HepG2 (cell line): Measurements from ENCODE around the gene CPEB4. TPM values are rescaled to one million over a fixed set of nuclear protein-coding genes. Genes with fewer than 3 reads are reported as not detected.

ENCODE experiments used
- ATAC-seq: fragments of 200-7000 bp; cut with Tn5 transposase; 3 replicates; pipeline ENCODE4 v1.9.1; 2020; ENCODE audit warnings: mild to moderate bottlenecking, moderate library complexity
- BruUV-seq: library from RNA; stranded (reverse); fragments of 400-500 nt; replicated peaks from 2 replicates; lab custom pipeline; 2021; lab: Mats Ljungman, UMichigan
- CTCF ChIA-PET: fragments of 300-600 bp; formaldehyde crosslinking; extraction: SDS; loops from one replicate; lab custom pipeline; 2021; ENCODE audit warnings: low total read pairs, inconsistent platforms, low intra/inter-chr PET ratio; lab: Yijun Ruan, JAX
- POLR2A ChIA-PET: fragments of 350-600 bp; sonication (Branson Sonifier 250); formaldehyde crosslinking; loops from one replicate; lab custom pipeline; 2020; ENCODE audit warnings: antibody characterized with exemption, inconsistent platforms; lab: Yijun Ruan, JAX
- DNase-seq: peaks from one replicate; pipeline ENCODE4 v3.0.0-alpha.2; 2015; ENCODE audit warnings: low spot score
- FAIRE-seq: peaks from 3 replicates; lab custom pipeline; 2011; peaks lifted over from hg19 to GRCh38; lab: Jason Lieb, UNC
- H2AFZ ChIP-seq: one replicate; pipeline ENCODE4 v1.6.1; 2011; ENCODE audit warnings: low read length, inconsistent platforms
- H3K27ac ChIP-seq: fragments of 300-600 bp; 3 replicates; pipeline ENCODE4 v1.8.0; 2011; ENCODE audit warnings: mixed run types, mild to moderate bottlenecking, mixed read lengths, low read length, inconsistent platforms; ENCODE audit not compliant: insufficient read depth; ENCODE audit errors: extremely low read length
- H3K27me3 ChIP-seq, 2 experiments: fragments of 200-600 bp in 1 of 2; 2 replicates in 1 of 2; 3 replicates in 1 of 2; pipeline versions ENCODE4 v1.6.0 to v1.8.0; 2011; ENCODE audit warnings: low read length in 2 of 2, mild to moderate bottlenecking in 2 of 2, moderate library complexity in 2 of 2, inconsistent platforms in 1 of 2; ENCODE audit not compliant: insufficient read depth in 2 of 2, control insufficient read depth in 1 of 2
- H3K36me3 ChIP-seq, 2 experiments: fragments of 200-600 bp in 1 of 2; replicated peaks in 1 of 2; 2 replicates in 1 of 2; 3 replicates in 1 of 2; pipeline versions ENCODE4 v1.5.1 to v1.8.0; 2011; ENCODE audit warnings: low read length in 2 of 2, inconsistent platforms in 1 of 2; ENCODE audit not compliant: insufficient read depth in 2 of 2, control insufficient read depth in 1 of 2
- H3K4me1 ChIP-seq: 2 replicates; pipeline ENCODE4 v1.5.1; 2012; ENCODE audit warnings: low read length, inconsistent platforms; ENCODE audit not compliant: insufficient read depth
- H3K4me2 ChIP-seq: 2 replicates; pipeline ENCODE4 v1.6.0; 2011; ENCODE audit warnings: low read depth, low read length, inconsistent platforms
- H3K4me3 ChIP-seq, 3 experiments: fragments of 200-600 bp in 1 of 3; sonication (generic), shearing (Covaris generic) in 1 of 3; replicated peaks in 1 of 3; 2 replicates each; pipeline ENCODE4 v1.5.1; 2011 to 2016; ENCODE audit warnings: low read length in 3 of 3, inconsistent platforms in 2 of 3, low read depth in 2 of 3, mild to moderate bottlenecking in 2 of 3, control low read depth in 1 of 3, mixed read lengths in 1 of 3; ENCODE audit not compliant: insufficient read depth in 1 of 3
- H3K79me2 ChIP-seq: one replicate; pipeline ENCODE4 v1.6.1; 2011; ENCODE audit warnings: low read length, inconsistent platforms; ENCODE audit not compliant: insufficient read depth
- H3K9ac ChIP-seq: 2 replicates; pipeline ENCODE4 v1.6.0; 2011; ENCODE audit warnings: mild to moderate bottlenecking, low read depth, low read length, inconsistent platforms; ENCODE audit not compliant: insufficient read depth
- H3K9me3 ChIP-seq: 2 replicates; pipeline ENCODE4 v1.5.1; 2012; ENCODE audit warnings: mild to moderate bottlenecking, low read length
- H4K20me1 ChIP-seq: 2 replicates; pipeline ENCODE4 v1.6.0; 2011; ENCODE audit warnings: inconsistent platforms, mild to moderate bottlenecking, low read length, moderate library complexity; ENCODE audit not compliant: insufficient read depth
- AHR ChIP-seq: IDR thresholded peaks from 2 replicates; pipeline ENCODE4 v1.6.1; 2018; ENCODE audit warnings: missing genetic modification reagents, missing compliant biosample characterization
- ATF1 ChIP-seq: IDR thresholded peaks from 2 replicates; pipeline ENCODE4 v1.6.1; 2016; ENCODE audit warnings: mild to moderate bottlenecking, control low read depth
- HMGA1 ChIP-seq: sonication (generic); formaldehyde crosslinking; conservative IDR thresholded peaks from 2 replicates; pipeline ENCODE4 v1.4.0; 2020; ENCODE audit warnings: missing genetic modification reagents
- SP1 ChIP-seq, 2 experiments: fragments of 450-650 bp in 1 of 2; sonication (generic) in 1 of 2; formaldehyde crosslinking in 1 of 2; IDR thresholded peaks; 2 replicates each; pipeline versions ENCODE4 v1.4.0 to v1.6.1; 2016 to 2020; ENCODE audit warnings: missing genetic modification reagents in 1 of 2
- TSC22D2 ChIP-seq: sonication (generic); formaldehyde crosslinking; IDR thresholded peaks from 2 replicates; pipeline ENCODE4 v1.5.1; 2020; ENCODE audit warnings: missing genetic modification reagents, mild to moderate bottlenecking, borderline replicate concordance
- ZBTB4 ChIP-seq: sonication (generic); formaldehyde crosslinking; IDR thresholded peaks from 2 replicates; pipeline ENCODE4 v1.4.0; 2020; ENCODE audit warnings: missing genetic modification reagents, mild to moderate bottlenecking, borderline replicate concordance
- ZBTB7B ChIP-seq: sonication (generic); formaldehyde crosslinking; IDR thresholded peaks from 2 replicates; pipeline ENCODE4 v1.4.0; 2020; ENCODE audit warnings: missing genetic modification reagents
- ZFP82 ChIP-seq: sonication (generic); formaldehyde crosslinking; IDR thresholded peaks from 2 replicates; pipeline ENCODE4 v1.5.1; 2020; ENCODE audit warnings: mild to moderate bottlenecking, missing genetic modification reagents, borderline replicate concordance
- ZNF576 ChIP-seq: sonication (generic); formaldehyde crosslinking; IDR thresholded peaks from 2 replicates; pipeline ENCODE4 v1.4.0; 2020; ENCODE audit warnings: mild to moderate bottlenecking, missing genetic modification reagents
- WGBS: methylation state at CpG from one replicate; pipeline ENCODE4 v1.1.6; 2017; ENCODE audit warnings: low lambda C conversion rate; 5-methylcytosine and 5-hydroxymethylcytosine counted together
- in situ Hi-C: cut with HindIII; loops from 2 replicates; pipeline ENCODE4 v1.10.0; 2017; ENCODE audit warnings: low pct_unique_long_range_greater_than_20kb; ENCODE audit not compliant: extremely low pct_ligation_motif_present
- intact Hi-C: fragments of 100-400 bp; cut with micrococcal nuclease; formaldehyde crosslinking; loops from one replicate; pipeline ENCODE4 v1.10.0; 2022; ENCODE audit not compliant: unreplicated experiment
- polyA plus RNA-seq, 8 experiments: library from polyadenylated mRNA; depleted of rRNA in 3 of 8; stranded (reverse) in 7 of 8; unstranded in 1 of 8; fragments of >200 nt; fragmentation: Illumina TruSeq in 4 of 8; extraction: Trizol in 4 of 8; gene quantifications; 2 replicates each; pipeline versions ENCODE4 v1.2.1 to v1.2.3, GENCODE V29; 2011 to 2016; ENCODE audit warnings: low read depth in 4 of 8, missing spikeins in 1 of 8, mixed read lengths in 1 of 8; ENCODE audit not compliant: insufficient read depth in 1 of 8
- total RNA-seq, 5 experiments: library from RNA; depleted of rRNA; stranded (reverse); fragments of >200 nt; fragmentation: Illumina TruSeq; extraction: Trizol; gene quantifications; 2 replicates each; pipeline ENCODE4 v1.2.3, GENCODE V29; 2016; ENCODE audit warnings: low read depth in 1 of 5
- TF ChIP-seq, protein P1 (sequence below): sonication (generic); formaldehyde crosslinking; IDR thresholded peaks from 2 replicates; pipeline ENCODE4 v1.5.0; 2020; ENCODE audit warnings: missing genetic modification reagents
- TF ChIP-seq, protein P2 (sequence below): sonication (generic); formaldehyde crosslinking; IDR thresholded peaks from 2 replicates; pipeline ENCODE4 v1.8.1; 2022; ENCODE audit warnings: mild to moderate bottlenecking, missing genetic modification reagents
- TF ChIP-seq, protein P3 (sequence below): sonication (generic); formaldehyde crosslinking; IDR thresholded peaks from 2 replicates; pipeline ENCODE4 v1.4.0; 2020; ENCODE audit warnings: missing genetic modification reagents
- TF ChIP-seq, protein P4 (sequence below): sonication (generic); formaldehyde crosslinking; IDR thresholded peaks from 2 replicates; pipeline ENCODE4 v1.5.0; 2020; ENCODE audit warnings: mild to moderate bottlenecking, missing genetic modification reagents, moderate library complexity

The CPEB4 gene
- total and polyA plus RNA-seq, 2 of the 13 experiments (the other 11 are each of a cell fraction or from before 2014, with no cell fraction given), result 7.7 to 26.7 TPM

GRCh38 chr5:173972925-173973615 lies 84.9 kb downstream of the CPEB4 start (continued):
- TF ChIP-seq, protein P1, sequence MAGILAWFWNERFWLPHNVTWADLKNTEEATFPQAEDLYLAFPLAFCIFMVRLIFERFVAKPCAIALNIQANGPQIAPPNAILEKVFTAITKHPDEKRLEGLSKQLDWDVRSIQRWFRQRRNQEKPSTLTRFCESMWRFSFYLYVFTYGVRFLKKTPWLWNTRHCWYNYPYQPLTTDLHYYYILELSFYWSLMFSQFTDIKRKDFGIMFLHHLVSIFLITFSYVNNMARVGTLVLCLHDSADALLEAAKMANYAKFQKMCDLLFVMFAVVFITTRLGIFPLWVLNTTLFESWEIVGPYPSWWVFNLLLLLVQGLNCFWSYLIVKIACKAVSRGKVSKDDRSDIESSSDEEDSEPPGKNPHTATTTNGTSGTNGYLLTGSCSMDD, result no peak
- no peak for TF ChIP-seq AHR
- TF ChIP-seq ZNF576, result no peak
- TF ChIP-seq HMGA1 (CRISPR knock-in tag), result no peak
- TF ChIP-seq, protein P2, sequence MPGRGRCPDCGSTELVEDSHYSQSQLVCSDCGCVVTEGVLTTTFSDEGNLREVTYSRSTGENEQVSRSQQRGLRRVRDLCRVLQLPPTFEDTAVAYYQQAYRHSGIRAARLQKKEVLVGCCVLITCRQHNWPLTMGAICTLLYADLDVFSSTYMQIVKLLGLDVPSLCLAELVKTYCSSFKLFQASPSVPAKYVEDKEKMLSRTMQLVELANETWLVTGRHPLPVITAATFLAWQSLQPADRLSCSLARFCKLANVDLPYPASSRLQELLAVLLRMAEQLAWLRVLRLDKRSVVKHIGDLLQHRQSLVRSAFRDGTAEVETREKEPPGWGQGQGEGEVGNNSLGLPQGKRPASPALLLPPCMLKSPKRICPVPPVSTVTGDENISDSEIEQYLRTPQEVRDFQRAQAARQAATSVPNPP (CRISPR knock-in tag), result no peak
- peak; percentile 26; the same call in 1 of the 2 replicates for TF ChIP-seq TSC22D2

- peak; percentile 46 for ATAC-seq
- 23% methylated on average over 10 of the region's 13 CpGs for WGBS
- Histone ChIP-seq H3K27me3 (no peaks in the 10 kb centered on the region), H3K9me3 (no peaks in the 10 kb centered on the region), H3K9ac (peak overlapping the region; percentile 62), H2AFZ (peak overlapping the region; percentile 61), H3K4me2 (peak overlapping the region; percentile 94), H3K36me3 (no peaks in the 10 kb centered on the region), H3K79me2 (no peaks in the 10 kb centered on the region), H4K20me1 (no peaks in the 10 kb centered on the region), H3K27ac (no peak overlapping the region), H3K4me3 (peak overlapping the region; percentile 65 to 74 (median 65)), H3K4me1 (peaks cover 67% of the 10 kb centered on the region)
- intact Hi-C loops (loop anchor here (1.0 kb wide), 4 partner anchors 82 to 354 kb away; no protein-coding TSS in a partner anchor), in situ Hi-C loops (loop anchor here (5.0 to 25.0 kb wide), 3 partner anchors 81 to 356 kb away; partner anchors contain the start of gene BOD1)
- BruUV-seq, result no TSS peak
- CTCF ChIA-PET, result interaction anchor here (1.1 to 2.1 kb wide), 2 partner anchors 80 to 354 kb away, joined by 3 to 23 read pairs; no protein-coding TSS in a partner anchor
- POLR2A ChIA-PET, result interaction anchor here (0.7 to 2.6 kb wide), 9 partner anchors 41 to 358 kb away, joined by 4 to 13 read pairs (median 6); partner anchors contain the start of gene CPEB4
- no peak for DNase-seq
- no peak for FAIRE-seq
- TF ChIP-seq, protein P3, sequence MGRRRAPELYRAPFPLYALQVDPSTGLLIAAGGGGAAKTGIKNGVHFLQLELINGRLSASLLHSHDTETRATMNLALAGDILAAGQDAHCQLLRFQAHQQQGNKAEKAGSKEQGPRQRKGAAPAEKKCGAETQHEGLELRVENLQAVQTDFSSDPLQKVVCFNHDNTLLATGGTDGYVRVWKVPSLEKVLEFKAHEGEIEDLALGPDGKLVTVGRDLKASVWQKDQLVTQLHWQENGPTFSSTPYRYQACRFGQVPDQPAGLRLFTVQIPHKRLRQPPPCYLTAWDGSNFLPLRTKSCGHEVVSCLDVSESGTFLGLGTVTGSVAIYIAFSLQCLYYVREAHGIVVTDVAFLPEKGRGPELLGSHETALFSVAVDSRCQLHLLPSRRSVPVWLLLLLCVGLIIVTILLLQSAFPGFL (CRISPR knock-in tag), result no peak
- TF ChIP-seq ATF1 (CRISPR knock-in tag) (no peak), ZBTB4 (no peak), ZBTB7B (CRISPR knock-in tag) (no peak), ZFP82 (CRISPR knock-in tag) (no peak), SP1 (IDR thresholded peaks at IDR 0.05) (no peak), SP1 (CRISPR knock-in tag; IDR thresholded peaks at IDR 0.05) (no peak)
- TF ChIP-seq, protein P4, sequence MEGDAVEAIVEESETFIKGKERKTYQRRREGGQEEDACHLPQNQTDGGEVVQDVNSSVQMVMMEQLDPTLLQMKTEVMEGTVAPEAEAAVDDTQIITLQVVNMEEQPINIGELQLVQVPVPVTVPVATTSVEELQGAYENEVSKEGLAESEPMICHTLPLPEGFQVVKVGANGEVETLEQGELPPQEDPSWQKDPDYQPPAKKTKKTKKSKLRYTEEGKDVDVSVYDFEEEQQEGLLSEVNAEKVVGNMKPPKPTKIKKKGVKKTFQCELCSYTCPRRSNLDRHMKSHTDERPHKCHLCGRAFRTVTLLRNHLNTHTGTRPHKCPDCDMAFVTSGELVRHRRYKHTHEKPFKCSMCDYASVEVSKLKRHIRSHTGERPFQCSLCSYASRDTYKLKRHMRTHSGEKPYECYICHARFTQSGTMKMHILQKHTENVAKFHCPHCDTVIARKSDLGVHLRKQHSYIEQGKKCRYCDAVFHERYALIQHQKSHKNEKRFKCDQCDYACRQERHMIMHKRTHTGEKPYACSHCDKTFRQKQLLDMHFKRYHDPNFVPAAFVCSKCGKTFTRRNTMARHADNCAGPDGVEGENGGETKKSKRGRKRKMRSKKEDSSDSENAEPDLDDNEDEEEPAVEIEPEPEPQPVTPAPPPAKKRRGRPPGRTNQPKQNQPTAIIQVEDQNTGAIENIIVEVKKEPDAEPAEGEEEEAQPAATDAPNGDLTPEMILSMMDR (CRISPR knock-in tag), result no peak
Measured at GRCh38 chr5:173973616-173973969, 85.4 kb downstream of the CPEB4 start.
